ENCODE data around the gene TFF3.

- TF ChIP-seq CTCF (IDR thresholded peaks at IDR 0.05) (no peak), POLR2AphosphoS5 (IDR thresholded peaks at IDR 0.05) (no peak)
Measured at GRCh38 chr21:42293649-42294272, 21.4 kb downstream of the TFF3 start.

All from suprapubic skin (tissue), 3 donors.